Prostate gland (tissue), 2 donors: ENCODE results near the gene SVOP. TPM values are rescaled to one million over a fixed set of nuclear protein-coding genes. Genes with fewer than 3 reads are reported as not detected.
A peak's percentile ranks its signal among the peaks of the same experiment; 100 is the strongest.

Source experiments
- DNase-seq: peaks from one replicate; pipeline ENCODE4 v3.0.0-alpha.2; 2019; ENCODE audit warnings: low spot score
- H3K27ac ChIP-seq, 2 donors: fragments of 200-600 bp; sonication (generic); 2 replicates each; pipeline ENCODE4 v1.5.1; 2017 to 2019
- H3K27me3 ChIP-seq: fragments of 200-600 bp; sonication (generic); replicated peaks from 2 replicates; pipeline ENCODE4 v1.5.1; 2019; ENCODE audit not compliant: insufficient read depth
- H3K36me3 ChIP-seq, 2 donors: fragments of 200-600 bp; sonication (generic); 1 replicate in 1 of 2; 2 replicates in 1 of 2; pipeline versions ENCODE4 v1.5.1 to v1.8.1; 2017 to 2019
- H3K4me1 ChIP-seq: fragments of 200-600 bp; sonication (generic); replicated peaks from 2 replicates; pipeline ENCODE4 v1.5.1; 2019
- H3K4me3 ChIP-seq, 2 donors: fragments of 200-600 bp; sonication (generic); 2 replicates each; pipeline ENCODE4 v1.5.1; 2017 to 2019
- H3K9me3 ChIP-seq: fragments of 200-600 bp; sonication (generic); 2 replicates; pipeline ENCODE4 v1.5.1; 2017
- POLR2A ChIP-seq: fragments of 450-650 bp; IDR thresholded peaks from one replicate; pipeline ENCODE4 v1.6.1; 2016; ENCODE audit warnings: antibody characterized with exemption, mild to moderate bottlenecking
- POLR2AphosphoS5 ChIP-seq: sonication (generic); formaldehyde crosslinking; IDR thresholded peaks from one replicate; pipeline ENCODE4 v1.6.1; 2017; ENCODE audit warnings: antibody characterized with exemption
- WGBS: methylation state at CpG from one replicate; pipeline ENCODE4 v1.1.5; 2018; 5-methylcytosine and 5-hydroxymethylcytosine counted together
- intact Hi-C: fragments of 100-400 bp; cut with DNase I; formaldehyde crosslinking; loops from one replicate; pipeline ENCODE4 v1.14.2; 2022
- total RNA-seq, 2 donors: library from RNA; depleted of rRNA; stranded (reverse); fragments of >200 nt; gene quantifications; one replicate each; pipeline ENCODE4 v1.1.0, GENCODE V29; 2016
- TF ChIP-seq, protein P1 (sequence below), 4 experiments: fragments of 200-600 bp in 2 of 4; fragments of 450-650 bp in 2 of 4; sonication (generic) in 2 of 4; IDR thresholded peaks; 1 replicate in 3 of 4; 2 replicates in 1 of 4; pipeline ENCODE4 v1.5.1; 2016 to 2019; ENCODE audit warnings: antibody characterized with exemption in 4 of 4, mild to moderate bottlenecking in 2 of 4, moderate library complexity in 2 of 4

Gene SVOP
- total RNA-seq, 2 donors from 2014 or later = 0.06 TPM; not detected in 1

DNA sequence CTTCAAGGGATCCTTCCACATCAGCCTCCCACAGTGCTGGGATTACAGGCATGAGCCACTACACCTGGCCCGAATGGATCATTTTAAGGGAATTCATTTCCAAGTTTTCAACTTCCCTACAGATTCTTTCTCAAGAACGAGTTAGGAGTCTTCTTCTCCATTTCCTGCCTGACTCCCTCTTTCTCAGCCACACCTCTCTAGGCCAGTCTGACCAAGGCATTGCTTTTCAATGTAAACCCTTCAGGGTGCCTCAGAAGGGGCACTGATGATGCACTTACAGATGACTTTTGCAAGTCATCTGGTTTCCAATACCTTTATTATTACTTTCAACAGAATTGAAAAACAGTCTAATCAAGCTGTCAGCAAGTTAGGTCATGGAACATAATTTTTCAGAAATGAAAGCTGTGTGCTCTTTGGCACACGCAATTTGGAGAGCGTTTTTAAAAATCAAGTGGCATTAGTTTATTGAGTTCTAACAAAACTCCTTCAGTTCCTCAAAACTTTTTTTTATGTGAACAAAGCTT is 47.2 kb downstream of the SVOP start:
- no peaks in the 10 kb centered on the region for H3K36me3 ChIP-seq
- TF ChIP-seq, protein P1, sequence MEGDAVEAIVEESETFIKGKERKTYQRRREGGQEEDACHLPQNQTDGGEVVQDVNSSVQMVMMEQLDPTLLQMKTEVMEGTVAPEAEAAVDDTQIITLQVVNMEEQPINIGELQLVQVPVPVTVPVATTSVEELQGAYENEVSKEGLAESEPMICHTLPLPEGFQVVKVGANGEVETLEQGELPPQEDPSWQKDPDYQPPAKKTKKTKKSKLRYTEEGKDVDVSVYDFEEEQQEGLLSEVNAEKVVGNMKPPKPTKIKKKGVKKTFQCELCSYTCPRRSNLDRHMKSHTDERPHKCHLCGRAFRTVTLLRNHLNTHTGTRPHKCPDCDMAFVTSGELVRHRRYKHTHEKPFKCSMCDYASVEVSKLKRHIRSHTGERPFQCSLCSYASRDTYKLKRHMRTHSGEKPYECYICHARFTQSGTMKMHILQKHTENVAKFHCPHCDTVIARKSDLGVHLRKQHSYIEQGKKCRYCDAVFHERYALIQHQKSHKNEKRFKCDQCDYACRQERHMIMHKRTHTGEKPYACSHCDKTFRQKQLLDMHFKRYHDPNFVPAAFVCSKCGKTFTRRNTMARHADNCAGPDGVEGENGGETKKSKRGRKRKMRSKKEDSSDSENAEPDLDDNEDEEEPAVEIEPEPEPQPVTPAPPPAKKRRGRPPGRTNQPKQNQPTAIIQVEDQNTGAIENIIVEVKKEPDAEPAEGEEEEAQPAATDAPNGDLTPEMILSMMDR (IDR thresholded peaks at IDR 0.05) = no peak
- TF ChIP-seq POLR2A = no peak
- no peak for TF ChIP-seq POLR2AphosphoS5
- no peaks in the 10 kb centered on the region for H3K4me1 ChIP-seq
- H3K27me3 ChIP-seq = no peaks in the 10 kb centered on the region
- no peaks in the 10 kb centered on the region for H3K9me3 ChIP-seq
- no peak for DNase-seq
- H3K27ac ChIP-seq = no peak overlapping the region
- 66% methylated on average over 4 of the region's 4 CpGs for WGBS
- no peak overlapping the region for H3K4me3 ChIP-seq
- intact Hi-C loops = no loop called here

GRCh38 chr12:108972358-108972757 is 48.5 kb downstream of the SVOP start:
- DNase-seq = no peak
- intact Hi-C loops = no loop called here
- no peaks in the 10 kb centered on the region for H3K9me3 ChIP-seq
- no peaks in the 10 kb centered on the region for H3K36me3 ChIP-seq
- H3K4me1 ChIP-seq = no peaks in the 10 kb centered on the region
- 57% methylated on average over 9 of the region's 9 CpGs for WGBS
- no peak overlapping the region for H3K4me3 ChIP-seq
- TF ChIP-seq POLR2A (no peak), POLR2AphosphoS5 (no peak)
- TF ChIP-seq, protein P1 (IDR thresholded peaks at IDR 0.05) = no peak
- H3K27ac ChIP-seq = no peak overlapping the region
- no peaks in the 10 kb centered on the region for H3K27me3 ChIP-seq

- H3K4me3 ChIP-seq = no peak overlapping the region
- no peak for DNase-seq
- no peaks in the 10 kb centered on the region for H3K4me1 ChIP-seq
- intact Hi-C loops = no loop called here
- no peaks in the 10 kb centered on the region for H3K27me3 ChIP-seq
- TF ChIP-seq, protein P1 (IDR thresholded peaks at IDR 0.05) = no peak
- TF ChIP-seq POLR2A = no peak
- no peak for TF ChIP-seq POLR2AphosphoS5
- H3K27ac ChIP-seq = no peak overlapping the region
- WGBS = 88% methylated on average over 2 of the region's 2 CpGs
- H3K36me3 ChIP-seq = no peaks in the 10 kb centered on the region
- no peaks in the 10 kb centered on the region for H3K9me3 ChIP-seq
Measured at GRCh38 chr12:108969622-108970021, 51.2 kb downstream of the SVOP start.

DNA sequence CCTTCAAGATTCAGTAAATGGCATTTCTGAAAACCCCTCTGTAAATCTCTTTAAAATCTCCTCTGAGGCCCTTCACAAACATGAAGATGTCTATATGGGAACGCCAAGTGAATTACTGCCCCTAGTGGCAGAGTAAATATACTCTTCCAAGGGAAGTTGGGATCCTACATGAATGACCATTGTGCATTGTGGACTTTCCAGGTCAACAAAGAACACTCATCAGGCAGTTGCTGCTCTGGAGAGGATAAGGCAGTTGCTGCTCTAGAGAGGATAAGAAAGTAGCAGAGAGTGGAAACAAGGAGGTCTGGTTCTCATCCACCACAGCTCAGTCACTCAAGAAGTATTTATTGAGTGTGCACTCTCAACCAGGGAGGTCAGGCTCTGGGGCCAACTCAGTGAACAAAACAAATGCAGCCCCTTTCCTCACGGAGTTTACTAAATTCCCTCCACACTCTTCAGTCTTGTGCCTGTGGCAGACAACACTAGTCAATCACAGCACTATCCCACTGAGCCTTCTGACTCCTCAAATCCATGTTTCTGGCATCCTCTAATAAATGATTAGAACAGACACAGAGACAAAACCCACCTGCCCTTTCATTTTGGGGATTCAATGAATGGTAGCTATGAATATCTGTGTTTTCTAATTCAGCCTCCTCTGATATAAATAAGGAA is 52.9 kb downstream of the SVOP start:
- Histone ChIP-seq H3K27me3 (no peaks in the 10 kb centered on the region), H3K9me3 (no peaks in the 10 kb centered on the region), H3K4me3 (no peak overlapping the region), H3K4me1 (no peaks in the 10 kb centered on the region), H3K27ac (no peak overlapping the region), H3K36me3 (no peaks in the 10 kb centered on the region)
- no peak for DNase-seq
- TF ChIP-seq, protein P1 (IDR thresholded peaks at IDR 0.05) = peak in 1 of 4 experiments; percentile 15
- TF ChIP-seq POLR2AphosphoS5 = no peak
- no peak for TF ChIP-seq POLR2A
- intact Hi-C loops = no loop called here
- 50% methylated on average over 2 of the region's 2 CpGs for WGBS
